ENCODE results near the gene GGTA1. TPM values are rescaled to one million over a fixed set of nuclear protein-coding genes. Genes with fewer than 3 reads are reported as not detected.

The GGTA1 gene
- total RNA-seq, 1 experiment from 2014 or later = not detected

GRCh38 chr9:121545150-121545874, 45.7 kb upstream of the GGTA1 start:
- no peak overlapping the region for H3K56ac ChIP-seq (ENCODE audit: insufficient read length, low read depth, low read length)
- peak overlapping the region; percentile 39 for H3K4me2 ChIP-seq (ENCODE audit: insufficient read depth, insufficient read length, low read length)
- no peak overlapping the region for H2AFZ ChIP-seq (ENCODE audit: low read length)
- H4K20me1 ChIP-seq (ENCODE audit: control insufficient read depth, insufficient read depth, insufficient read length) = no peaks in the 10 kb centered on the region
- DNase-seq = no peak
- no peaks in the 10 kb centered on the region for H3K9me3 ChIP-seq (ENCODE audit: control insufficient read depth, low read depth, low read length)
- Mint-ChIP-seq H3K9me3 (peaks cover 0 to 3% of the 10 kb centered on the region in 2 experiments; a peak in 1 of 5 replicates), H3K36me3 (ENCODE audit: insufficient read depth in 1 of 3, low read depth in 3 of 3) (no peaks in the 10 kb centered on the region), H3K27me3 (ENCODE audit: low read depth) (peaks cover 67% of the 10 kb centered on the region), H3K4me1 (peaks cover 0 to 11% of the 10 kb centered on the region in 2 experiments; a peak in 2 of 4 replicates), H3K27ac (no peak overlapping the region), H3K4me3 (no peak overlapping the region)
- H3T11ph ChIP-seq (ENCODE audit: low read length) = no peak overlapping the region
- no peak overlapping the region for H4K91ac ChIP-seq (ENCODE audit: insufficient read length, low read depth, low read length)
- no peaks in the 10 kb centered on the region for H3K4me1 ChIP-seq (ENCODE audit: insufficient read depth, low read length)
- no peak overlapping the region for H4K8ac ChIP-seq (replicated peaks; ENCODE audit: insufficient read length, low read depth, low read length)
- no peak overlapping the region for H3K18ac ChIP-seq (ENCODE audit: insufficient read length, low read depth, low read length)
- H3K79me2 ChIP-seq (ENCODE audit: insufficient read depth, low read length) = no peaks in the 10 kb centered on the region
- no peak overlapping the region for H2BK12ac ChIP-seq (ENCODE audit: insufficient read length, low read depth, low read length)
- no peak overlapping the region for H2AK5ac ChIP-seq (ENCODE audit: insufficient read length, low read length)
- H3K27ac ChIP-seq (ENCODE audit: insufficient read length, low read depth, low read length) = no peak overlapping the region
- H3K4ac ChIP-seq (ENCODE audit: low read depth, low read length) = no peak overlapping the region
- H4K5ac ChIP-seq (ENCODE audit: insufficient read length, low read depth, low read length) = no peak overlapping the region
- H2BK5ac ChIP-seq (ENCODE audit: insufficient read length, low read length) = no peak overlapping the region
- H3K23me2 ChIP-seq (ENCODE audit: insufficient read length, low read depth, low read length, poor library complexity, severe bottlenecking) = peaks cover 5% of the 10 kb centered on the region
- no peak overlapping the region for H3K9ac ChIP-seq (ENCODE audit: extremely low read depth, insufficient read length, low read length)
- whole genome bisulfite sequencing (ENCODE audit: extremely low coverage, insufficient read length, low lambda C conversion rate) = no CpG with 5 or more reads among the region's 33 CpGs
- no peak overlapping the region for H2BK15ac ChIP-seq (ENCODE audit: low read depth, low read length)
- H3K27me3 ChIP-seq (ENCODE audit: insufficient read depth, low read length) = no peaks in the 10 kb centered on the region
- H2BK120ac ChIP-seq (ENCODE audit: low read depth, low read length, poor library complexity, severe bottlenecking) = no peak overlapping the region
- no peak overlapping the region for H3K14ac ChIP-seq (ENCODE audit: insufficient read depth, low read length)
- H3K23ac ChIP-seq (ENCODE audit: insufficient read length, low read depth, low read length) = no peak overlapping the region
- H3K79me1 ChIP-seq (ENCODE audit: insufficient read depth, low read depth, low read length, poor library complexity, severe bottlenecking) = no peaks in the 10 kb centered on the region
- TF ChIP-seq CTCF (conservative IDR thresholded peaks at IDR 0.05) = no peak
- no peak overlapping the region for H2BK20ac ChIP-seq (ENCODE audit: low read depth, low read length, poor library complexity, severe bottlenecking)

Data from H9 (cell line).